ENCODE results near the gene RPL22.

Gene RPL22

GRCh38 chr1:6234502-6235295, 35.3 kb upstream of the RPL22 start:
- H3K27ac ChIP-seq = no peak overlapping the region
- no peak for DNase-seq
- H3K36me3 ChIP-seq (replicated peaks) = peaks cover 16% of the 10 kb centered on the region
- no peaks in the 10 kb centered on the region for H3K27me3 ChIP-seq (replicated peaks)
- TF ChIP-seq CTCF (IDR thresholded peaks at IDR 0.05; ENCODE audit: low read depth, low read length, missing control alignments) = no peak
- in situ Hi-C loops (cut with HindIII; ENCODE audit: low pct_ligation_motif_present, low sequenced_read_pairs) = no loop called here
- peak overlapping the region; percentile 82 for H3K4me3 ChIP-seq (ENCODE audit: low read depth, low read length)

GRCh38 chr1:6233376-6233775, 34.0 kb upstream of the RPL22 start:
- no peak for TF ChIP-seq CTCF (IDR thresholded peaks at IDR 0.05; ENCODE audit: low read depth, low read length, missing control alignments)
- H3K27ac ChIP-seq = no peak overlapping the region
- H3K27me3 ChIP-seq (replicated peaks) = no peaks in the 10 kb centered on the region
- in situ Hi-C loops (cut with HindIII; ENCODE audit: low pct_ligation_motif_present, low sequenced_read_pairs) = no loop called here
- no peak overlapping the region for H3K4me3 ChIP-seq (ENCODE audit: low read depth, low read length)
- H3K36me3 ChIP-seq (replicated peaks) = peaks cover 16% of the 10 kb centered on the region
- no peak for DNase-seq

GRCh38 chr1:6225651-6226050, 26.3 kb upstream of the RPL22 start:
- in situ Hi-C loops (cut with HindIII; ENCODE audit: low pct_ligation_motif_present, low sequenced_read_pairs) = no loop called here
- no peak overlapping the region for H3K4me3 ChIP-seq (ENCODE audit: low read depth, low read length)
- peaks cover 21% of the 10 kb centered on the region for H3K36me3 ChIP-seq (replicated peaks)
- no peak overlapping the region for H3K27ac ChIP-seq
- H3K27me3 ChIP-seq (replicated peaks) = no peaks in the 10 kb centered on the region
- DNase-seq = no peak
- no peak for TF ChIP-seq CTCF (IDR thresholded peaks at IDR 0.05; ENCODE audit: low read depth, low read length, missing control alignments)

- no peak for DNase-seq
- Histone ChIP-seq H3K27ac (no peak overlapping the region), H3K36me3 (replicated peaks) (peaks cover 21% of the 10 kb centered on the region), H3K27me3 (replicated peaks) (no peaks in the 10 kb centered on the region), H3K4me3 (ENCODE audit: low read depth, low read length) (no peak overlapping the region)
- in situ Hi-C loops (cut with HindIII; ENCODE audit: low pct_ligation_motif_present, low sequenced_read_pairs) = no loop called here
- no peak for TF ChIP-seq CTCF (IDR thresholded peaks at IDR 0.05; ENCODE audit: low read depth, low read length, missing control alignments)
Observed at GRCh38 chr1:6224718-6225117, 25.3 kb upstream of the RPL22 start.

DNA sequence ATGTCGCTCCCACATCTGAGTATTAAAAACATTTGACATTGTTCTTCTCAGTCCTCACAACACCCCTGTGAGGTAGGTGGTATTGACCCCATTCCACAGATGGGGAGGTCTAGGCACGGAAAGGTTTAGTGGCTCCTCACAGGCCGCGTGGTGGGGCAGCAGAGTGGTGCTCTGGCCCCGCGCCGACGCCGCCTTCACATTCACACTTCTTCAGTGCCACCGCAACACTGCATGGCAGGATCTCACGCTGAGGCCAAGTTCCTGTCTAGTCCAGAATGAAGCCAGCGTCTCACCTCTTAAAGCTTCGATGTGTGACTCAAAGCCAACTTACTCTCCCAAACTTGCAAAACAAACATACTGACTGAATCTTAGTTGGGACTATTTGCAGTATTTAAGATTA, 24.2 kb upstream of the RPL22 start:
- no peak for TF ChIP-seq CTCF (IDR thresholded peaks at IDR 0.05; ENCODE audit: low read depth, low read length, missing control alignments)
- Histone ChIP-seq H3K4me3 (ENCODE audit: low read depth, low read length) (no peak overlapping the region), H3K27ac (no peak overlapping the region), H3K36me3 (replicated peaks) (peaks cover 21% of the 10 kb centered on the region), H3K27me3 (replicated peaks) (no peaks in the 10 kb centered on the region)
- DNase-seq = no peak
- in situ Hi-C loops (cut with HindIII; ENCODE audit: low pct_ligation_motif_present, low sequenced_read_pairs) = no loop called here

DNA sequence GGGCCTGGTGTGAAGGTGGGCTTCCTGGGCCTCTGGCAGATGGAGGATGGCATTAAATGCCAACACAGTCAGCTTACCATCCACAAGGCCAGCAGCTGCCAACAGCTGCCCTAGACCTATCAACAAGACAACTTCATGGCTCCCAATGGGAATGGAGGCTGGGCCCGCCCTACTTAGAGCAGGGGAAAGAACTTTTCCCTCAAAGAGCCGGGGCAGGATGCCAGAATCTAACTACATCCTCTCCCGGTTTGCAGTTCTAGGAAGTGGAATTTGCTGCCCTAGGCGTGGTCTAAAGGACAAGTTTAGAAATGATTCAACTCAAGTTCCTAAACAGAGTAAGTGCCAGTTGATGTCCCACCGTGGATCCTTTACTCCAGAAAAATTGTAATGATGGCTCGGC, 23.2 kb upstream of the RPL22 start:
- no peak for TF ChIP-seq CTCF (IDR thresholded peaks at IDR 0.05; ENCODE audit: low read depth, low read length, missing control alignments)
- H3K27me3 ChIP-seq (replicated peaks) = no peaks in the 10 kb centered on the region
- peaks cover 27% of the 10 kb centered on the region for H3K36me3 ChIP-seq (replicated peaks)
- DNase-seq = no peak
- no peak overlapping the region for H3K27ac ChIP-seq
- H3K4me3 ChIP-seq (ENCODE audit: low read depth, low read length) = no peak overlapping the region
- in situ Hi-C loops (cut with HindIII; ENCODE audit: low pct_ligation_motif_present, low sequenced_read_pairs) = no loop called here

Data from brain microvascular endothelial cell (primary cell).